GM19467 (cell line): ENCODE measurements around the gene SMPD2.

Experiments
- ATAC-seq: cut with Tn5 transposase; IDR thresholded peaks from one replicate; pipeline ENCODE4 v1.9.1; 2021; ENCODE audit warnings: mild to moderate bottlenecking, moderate library complexity; ENCODE audit not compliant: unreplicated experiment

Gene SMPD2

DNA sequence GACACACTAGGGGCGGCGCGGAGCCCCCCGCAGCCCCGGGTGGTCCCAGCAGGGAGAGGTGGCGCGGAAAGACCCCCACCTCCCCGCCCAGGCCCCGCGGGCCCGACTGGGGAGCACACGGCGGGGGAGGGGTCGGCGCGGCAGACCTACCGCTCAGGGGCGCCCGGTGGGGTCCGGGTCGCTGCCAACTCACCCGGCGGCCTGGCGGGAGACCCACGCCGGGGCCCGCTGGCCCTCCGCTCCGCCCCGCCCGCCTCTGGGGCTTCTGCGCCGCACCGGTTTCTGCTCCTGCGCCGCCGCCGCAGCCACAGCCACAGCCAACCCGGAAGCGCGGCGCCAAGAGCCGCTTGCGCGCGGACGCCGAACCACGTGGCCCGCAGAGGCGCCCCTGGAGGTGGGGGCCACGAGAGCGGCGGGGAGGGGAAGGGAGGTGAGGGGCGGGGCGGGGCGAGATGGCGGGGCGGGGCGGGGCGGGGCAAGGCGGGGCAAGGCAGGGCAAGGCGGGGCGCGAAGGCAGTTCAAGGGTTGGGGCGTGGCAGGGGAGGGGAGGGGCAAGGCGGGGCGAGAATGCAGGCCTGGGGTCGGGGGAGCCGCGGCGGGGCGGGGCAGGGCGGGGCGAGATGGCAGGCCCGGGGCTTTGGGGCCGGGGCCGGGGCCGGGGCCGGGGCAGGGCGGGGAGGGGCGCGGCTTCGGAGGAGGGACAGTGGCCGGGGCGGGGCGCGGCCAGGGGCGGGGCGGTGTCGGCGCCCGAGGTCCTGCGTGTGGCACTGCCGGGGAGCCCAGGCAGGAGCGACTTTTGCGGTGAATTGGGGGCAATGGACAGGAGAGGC, 42.6 kb downstream of the SMPD2 start, which contains the start of gene ZBTB24:
TSS of gene ZBTB24 (minus strand) at position 315 of the 830 bp plus-strand sequence. CDS start 1,193 bp downstream, outside the sequence.
- peak; percentile 83 for ATAC-seq

DNA sequence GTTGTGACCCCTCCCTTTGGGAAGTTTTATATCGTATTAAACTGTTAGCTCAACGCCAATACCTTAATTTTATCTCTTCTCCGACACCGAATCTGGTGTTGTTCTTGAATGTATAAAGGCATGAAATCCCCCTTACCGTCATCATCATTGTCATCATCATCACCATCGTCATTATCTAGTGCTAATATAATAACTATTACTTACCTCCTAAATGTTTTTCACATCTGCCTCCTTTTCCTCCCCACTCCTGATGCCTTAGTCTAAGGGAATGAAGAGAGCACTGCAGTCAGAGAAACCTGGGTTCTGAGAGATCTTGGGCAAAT, 43.2 kb downstream of the SMPD2 start:
- ATAC-seq: peak; percentile 1

DNA sequence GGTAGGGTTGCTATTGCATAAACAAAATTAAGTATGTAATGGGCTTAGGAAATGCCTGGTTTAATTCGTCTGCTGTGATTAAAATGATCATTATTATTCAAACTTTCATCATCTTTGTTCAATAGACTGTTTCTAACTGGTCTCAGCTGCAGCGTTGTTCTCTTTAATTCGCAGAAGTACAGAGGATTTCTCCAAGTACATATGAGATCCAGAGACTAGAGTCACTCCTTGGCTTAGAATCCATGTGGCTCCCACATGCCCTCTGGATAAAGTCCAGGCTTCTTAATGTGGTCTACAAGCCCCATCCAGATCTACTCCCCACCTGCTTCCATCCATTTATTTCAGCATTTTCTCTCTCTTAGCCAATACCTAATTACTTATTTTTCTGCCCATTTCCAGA, 43.6 kb downstream of the SMPD2 start:
- no peak for ATAC-seq

DNA sequence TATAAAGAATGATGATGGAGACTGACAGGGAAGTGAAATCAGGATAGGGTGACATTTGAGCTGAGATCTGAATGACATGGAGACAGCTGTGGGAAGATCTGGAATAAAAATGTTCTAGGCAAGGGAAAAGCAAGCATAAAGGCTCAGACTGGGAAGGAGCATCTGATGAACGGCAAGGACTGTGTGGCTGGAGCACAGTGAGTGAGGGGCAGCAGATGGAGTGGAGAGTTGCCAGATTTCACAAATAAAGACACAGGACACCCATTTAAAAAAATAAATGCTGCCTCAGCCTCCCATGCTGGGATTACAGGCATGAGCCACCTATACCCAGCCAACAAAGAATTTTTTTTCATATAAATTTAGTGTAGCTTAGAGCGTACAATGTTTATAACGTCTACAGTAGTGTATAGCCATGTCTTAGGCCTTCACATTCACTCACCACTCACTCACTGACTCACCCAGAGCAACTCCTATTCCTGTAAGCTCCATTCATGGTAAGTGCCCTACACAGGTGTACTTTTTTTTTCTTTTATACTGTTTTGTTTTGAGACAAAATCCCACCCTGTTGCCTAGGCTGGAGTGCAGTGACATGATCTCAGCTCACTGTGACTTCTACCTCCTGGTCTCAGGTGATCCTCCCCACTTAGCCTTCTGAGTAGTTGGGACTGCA, 44.9 kb downstream of the SMPD2 start:
- ATAC-seq: no peak

DNA sequence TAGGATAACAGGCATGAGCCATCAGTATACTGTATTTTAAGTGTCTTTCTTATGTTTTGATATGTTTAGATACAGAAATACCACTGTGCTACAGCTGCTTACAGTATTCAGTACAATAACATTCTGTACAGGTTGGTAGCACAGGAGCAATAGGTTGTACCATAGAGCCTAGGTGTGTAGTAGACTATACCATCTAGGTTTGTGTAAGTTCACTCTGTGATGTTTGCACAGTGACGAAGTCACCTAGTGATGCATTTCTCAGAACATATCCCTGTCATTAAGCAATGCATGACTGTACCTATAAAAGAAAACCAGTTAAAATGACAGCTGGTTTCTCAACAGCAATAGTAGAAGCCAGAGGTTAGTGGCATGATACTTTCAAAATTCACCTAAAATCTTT, 45.5 kb downstream of the SMPD2 start:
- no peak for ATAC-seq

DNA sequence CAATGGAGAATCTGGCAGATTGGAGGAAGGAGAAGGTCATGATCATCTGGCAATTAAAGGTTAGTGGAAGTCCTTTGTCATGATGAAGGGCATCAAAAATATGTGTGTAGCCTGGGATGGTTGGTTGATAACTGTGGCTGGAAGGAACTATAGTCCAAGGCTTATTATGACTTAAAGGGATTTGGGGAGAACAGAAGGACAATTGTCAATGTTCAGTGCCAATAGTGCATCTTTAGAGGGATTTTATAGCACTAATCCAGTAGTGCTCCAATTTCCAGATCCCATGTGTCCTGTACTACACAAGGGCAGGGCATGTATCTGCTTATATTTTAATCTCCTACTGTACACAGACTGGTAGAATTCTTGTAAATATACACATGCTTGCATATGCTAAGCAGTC, 47.5 kb downstream of the SMPD2 start:
- no peak for ATAC-seq

DNA sequence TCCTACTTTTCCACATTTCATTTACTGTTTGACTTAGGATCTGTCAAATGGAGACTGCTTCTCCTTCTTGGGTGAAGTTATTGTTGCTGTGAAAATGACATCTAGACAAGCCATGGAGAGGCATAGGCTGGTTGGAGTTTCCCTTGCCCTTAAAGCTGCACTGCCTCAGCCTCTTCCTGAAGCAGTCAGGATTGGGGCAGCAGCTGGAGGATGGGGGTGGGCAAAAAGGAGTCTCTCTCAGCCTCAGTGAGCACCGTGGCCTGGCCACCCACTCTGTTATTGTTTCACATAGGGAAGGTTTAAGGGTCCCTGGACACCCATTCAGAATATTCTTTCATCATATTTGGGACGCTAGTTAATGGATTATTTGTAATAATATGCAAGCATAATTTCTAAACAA, 50.2 kb downstream of the SMPD2 start:
- ATAC-seq: no peak

DNA sequence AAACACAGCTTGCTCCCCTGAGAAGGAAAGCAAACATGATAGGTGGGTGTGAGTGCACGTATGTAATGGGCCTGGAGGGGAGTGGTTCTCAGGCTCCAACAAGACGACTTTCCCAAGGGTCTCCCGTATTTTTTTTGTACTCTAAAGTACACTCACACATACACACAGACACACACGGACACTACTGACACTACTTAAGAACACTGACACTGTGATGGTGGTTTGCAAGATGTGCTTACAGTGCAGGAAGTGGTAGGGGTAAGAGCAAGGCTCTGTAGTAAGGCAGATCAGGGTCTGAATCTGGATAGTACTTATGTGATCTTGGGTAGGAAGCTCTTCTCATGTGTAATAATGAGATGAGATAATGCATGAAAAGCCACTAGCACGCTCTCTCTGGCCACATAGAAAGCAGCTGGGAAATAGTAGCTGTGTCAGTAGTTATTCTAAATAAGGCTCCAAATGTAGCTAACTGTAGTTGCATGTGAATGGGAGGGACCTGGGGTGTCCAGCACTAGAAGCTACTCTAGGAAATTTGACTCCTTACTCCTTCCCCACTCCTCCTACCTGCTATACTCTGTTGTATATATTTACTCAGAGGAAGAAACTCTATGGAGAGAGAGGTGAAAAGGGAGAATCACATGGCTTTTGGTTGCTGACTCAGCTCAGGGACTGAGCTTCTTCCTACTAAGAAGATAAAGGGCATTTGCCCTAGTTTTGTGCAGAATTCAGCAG, 50.8 kb downstream of the SMPD2 start:
- no peak for ATAC-seq
